Parathyroid adenoma (tissue), 2 donors: Measurements from ENCODE around the gene NPB.

Experiments
- H2AFZ ChIP-seq: fragments of 300-600 bp; sonication (generic); one replicate; pipeline ENCODE4 v1.7.0; 2017; ENCODE audit warnings: antibody characterized with exemption, mild to moderate bottlenecking
- H3K27ac ChIP-seq: fragments of 300-600 bp; sonication (generic); one replicate; pipeline ENCODE4 v1.7.0; 2017
- H3K27me3 ChIP-seq: fragments of 300-600 bp; sonication (generic); one replicate; pipeline ENCODE4 v1.7.0; 2017; ENCODE audit warnings: low read length; ENCODE audit not compliant: control insufficient read depth, insufficient read depth
- H3K36me3 ChIP-seq: fragments of 300-600 bp; sonication (generic); one replicate; pipeline ENCODE4 v1.7.0; 2017; ENCODE audit warnings: low read length; ENCODE audit not compliant: control insufficient read depth, insufficient read depth
- H3K4me1 ChIP-seq: fragments of 300-600 bp; sonication (generic); one replicate; pipeline ENCODE4 v1.7.0; 2017; ENCODE audit warnings: control low read depth
- H3K4me2 ChIP-seq: fragments of 300-600 bp; sonication (generic); one replicate; pipeline ENCODE4 v1.7.0; 2017; ENCODE audit warnings: low read length
- H3K4me3 ChIP-seq: fragments of 300-600 bp; sonication (generic); one replicate; pipeline ENCODE4 v1.7.0; 2017; ENCODE audit warnings: low read depth, low read length
- H3K79me2 ChIP-seq: fragments of 300-600 bp; sonication (generic); one replicate; pipeline ENCODE4 v1.7.0; 2017; ENCODE audit warnings: control low read depth
- H3K9ac ChIP-seq: fragments of 300-600 bp; sonication (generic); one replicate; pipeline ENCODE4 v1.7.0; 2017; ENCODE audit warnings: mild to moderate bottlenecking
- H3K9me3 ChIP-seq: fragments of 300-600 bp; sonication (generic); one replicate; pipeline ENCODE4 v1.7.0; 2017; ENCODE audit warnings: low read length; ENCODE audit not compliant: control insufficient read depth
- TF ChIP-seq, protein P1 (sequence below): fragments of 300-600 bp; sonication (generic); IDR thresholded peaks from one replicate; pipeline ENCODE4 v1.7.0; 2017; ENCODE audit warnings: antibody characterized with exemption, mild to moderate bottlenecking
- donor health status: primary hyperparathyroidism.

Gene NPB

DNA sequence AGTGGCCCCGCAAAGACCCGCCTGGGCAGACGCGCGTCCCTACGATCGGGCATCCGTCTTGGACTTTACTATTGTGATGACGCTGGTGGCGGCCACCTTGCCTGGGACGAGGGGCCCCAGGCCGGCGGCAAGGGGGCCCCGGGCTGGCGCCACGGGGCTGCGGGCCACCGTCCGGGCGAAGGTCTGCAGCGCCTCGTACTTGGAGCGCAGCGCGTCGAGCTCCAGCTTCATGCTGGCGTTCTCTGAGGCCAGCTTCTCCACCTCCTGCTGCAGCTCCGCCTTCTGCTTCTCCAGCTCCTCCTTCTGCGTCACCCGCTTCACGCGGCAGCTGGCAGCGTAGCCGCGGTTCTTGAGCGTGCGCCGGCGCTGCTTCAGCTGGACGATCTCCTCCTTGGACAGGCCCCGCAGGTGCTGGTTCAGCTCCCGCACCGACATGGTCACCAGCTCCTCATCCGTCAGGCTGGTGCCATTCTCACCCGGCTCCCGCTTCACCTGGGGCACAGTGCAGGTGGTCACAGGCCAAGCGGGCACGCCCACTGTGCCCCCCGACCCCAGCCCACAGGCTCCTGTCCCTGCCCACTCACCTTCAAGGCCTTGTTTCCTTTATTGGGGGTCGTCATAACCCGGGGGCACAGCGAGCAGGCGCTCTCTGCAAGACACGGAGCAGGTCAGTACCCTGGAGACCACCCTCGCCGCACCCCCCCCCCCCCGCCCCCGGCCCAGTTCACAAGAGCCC, 20.7 kb downstream of the NPB start:
- no peak overlapping the region for H2AFZ ChIP-seq
- H3K36me3 ChIP-seq = no peaks in the 10 kb centered on the region
- H3K4me3 ChIP-seq = peak overlapping the region; percentile 37
- peaks cover 46% of the 10 kb centered on the region for H3K79me2 ChIP-seq
- TF ChIP-seq, protein P1, sequence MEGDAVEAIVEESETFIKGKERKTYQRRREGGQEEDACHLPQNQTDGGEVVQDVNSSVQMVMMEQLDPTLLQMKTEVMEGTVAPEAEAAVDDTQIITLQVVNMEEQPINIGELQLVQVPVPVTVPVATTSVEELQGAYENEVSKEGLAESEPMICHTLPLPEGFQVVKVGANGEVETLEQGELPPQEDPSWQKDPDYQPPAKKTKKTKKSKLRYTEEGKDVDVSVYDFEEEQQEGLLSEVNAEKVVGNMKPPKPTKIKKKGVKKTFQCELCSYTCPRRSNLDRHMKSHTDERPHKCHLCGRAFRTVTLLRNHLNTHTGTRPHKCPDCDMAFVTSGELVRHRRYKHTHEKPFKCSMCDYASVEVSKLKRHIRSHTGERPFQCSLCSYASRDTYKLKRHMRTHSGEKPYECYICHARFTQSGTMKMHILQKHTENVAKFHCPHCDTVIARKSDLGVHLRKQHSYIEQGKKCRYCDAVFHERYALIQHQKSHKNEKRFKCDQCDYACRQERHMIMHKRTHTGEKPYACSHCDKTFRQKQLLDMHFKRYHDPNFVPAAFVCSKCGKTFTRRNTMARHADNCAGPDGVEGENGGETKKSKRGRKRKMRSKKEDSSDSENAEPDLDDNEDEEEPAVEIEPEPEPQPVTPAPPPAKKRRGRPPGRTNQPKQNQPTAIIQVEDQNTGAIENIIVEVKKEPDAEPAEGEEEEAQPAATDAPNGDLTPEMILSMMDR = no peak
- H3K4me2 ChIP-seq = peak overlapping the region; percentile 57
- H3K27ac ChIP-seq = peak overlapping the region; percentile 79
- H3K9me3 ChIP-seq = no peaks in the 10 kb centered on the region
- no peak overlapping the region for H3K9ac ChIP-seq
- H3K27me3 ChIP-seq = no peaks in the 10 kb centered on the region
- H3K4me1 ChIP-seq = peaks cover 25% of the 10 kb centered on the region

DNA sequence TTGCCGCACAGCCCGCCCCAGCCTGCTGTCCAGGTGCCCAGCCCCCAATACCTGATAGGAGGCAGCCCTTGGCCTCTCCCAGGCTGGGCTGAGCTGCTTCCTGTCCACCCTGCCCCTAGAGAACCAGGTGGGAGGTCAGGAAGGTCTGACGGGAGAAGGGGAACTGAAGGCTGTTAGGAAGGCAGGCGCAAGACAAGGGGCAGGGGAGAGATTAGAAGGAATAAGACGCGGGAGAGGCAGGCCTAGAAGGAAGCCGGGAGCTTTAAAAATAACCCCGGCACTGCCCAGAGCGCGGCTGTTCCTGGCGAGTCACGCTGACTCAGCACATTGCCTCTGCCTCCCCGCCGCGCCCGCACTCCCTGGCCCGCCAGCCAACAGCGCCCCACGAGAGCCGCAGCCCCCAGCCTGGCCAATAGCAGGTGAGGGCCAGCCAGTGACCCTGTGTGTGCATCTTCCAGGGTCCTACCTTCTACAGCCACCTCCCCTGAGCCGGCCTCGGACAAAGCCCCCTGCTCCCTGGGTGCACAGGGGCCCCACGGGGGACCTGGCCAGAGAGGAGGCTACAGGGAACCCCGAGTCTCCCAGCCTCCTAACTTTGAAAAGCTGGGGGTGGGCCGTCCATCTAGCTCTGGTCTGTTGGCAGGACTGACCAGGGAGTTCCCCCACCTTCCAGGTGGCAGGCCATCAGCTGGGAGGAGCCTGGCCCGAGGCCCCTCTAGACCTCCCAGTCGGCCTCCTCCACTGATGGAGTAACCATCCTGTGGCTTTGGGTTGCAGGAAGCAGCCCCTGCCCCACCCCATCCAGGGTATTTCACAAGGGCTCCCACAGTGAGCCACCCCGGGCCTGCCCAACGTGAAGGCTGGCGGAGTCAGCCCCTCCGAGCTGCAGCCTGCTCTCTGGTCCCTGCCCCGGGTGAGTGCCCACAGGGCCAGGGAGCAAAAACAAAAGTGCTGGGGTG, 21.5 kb downstream of the NPB start:
- peak overlapping the region; percentile 37 for H3K4me3 ChIP-seq
- H3K36me3 ChIP-seq = no peaks in the 10 kb centered on the region
- no peak overlapping the region for H3K9ac ChIP-seq
- no peaks in the 10 kb centered on the region for H3K27me3 ChIP-seq
- H3K4me1 ChIP-seq = peaks cover 23% of the 10 kb centered on the region
- H3K4me2 ChIP-seq = peak overlapping the region; percentile 57
- H3K27ac ChIP-seq = peak overlapping the region; percentile 79
- H2AFZ ChIP-seq = peak overlapping the region; percentile 35
- H3K79me2 ChIP-seq = peaks cover 42% of the 10 kb centered on the region
- H3K9me3 ChIP-seq = no peaks in the 10 kb centered on the region
- TF ChIP-seq, protein P1 = no peak

DNA sequence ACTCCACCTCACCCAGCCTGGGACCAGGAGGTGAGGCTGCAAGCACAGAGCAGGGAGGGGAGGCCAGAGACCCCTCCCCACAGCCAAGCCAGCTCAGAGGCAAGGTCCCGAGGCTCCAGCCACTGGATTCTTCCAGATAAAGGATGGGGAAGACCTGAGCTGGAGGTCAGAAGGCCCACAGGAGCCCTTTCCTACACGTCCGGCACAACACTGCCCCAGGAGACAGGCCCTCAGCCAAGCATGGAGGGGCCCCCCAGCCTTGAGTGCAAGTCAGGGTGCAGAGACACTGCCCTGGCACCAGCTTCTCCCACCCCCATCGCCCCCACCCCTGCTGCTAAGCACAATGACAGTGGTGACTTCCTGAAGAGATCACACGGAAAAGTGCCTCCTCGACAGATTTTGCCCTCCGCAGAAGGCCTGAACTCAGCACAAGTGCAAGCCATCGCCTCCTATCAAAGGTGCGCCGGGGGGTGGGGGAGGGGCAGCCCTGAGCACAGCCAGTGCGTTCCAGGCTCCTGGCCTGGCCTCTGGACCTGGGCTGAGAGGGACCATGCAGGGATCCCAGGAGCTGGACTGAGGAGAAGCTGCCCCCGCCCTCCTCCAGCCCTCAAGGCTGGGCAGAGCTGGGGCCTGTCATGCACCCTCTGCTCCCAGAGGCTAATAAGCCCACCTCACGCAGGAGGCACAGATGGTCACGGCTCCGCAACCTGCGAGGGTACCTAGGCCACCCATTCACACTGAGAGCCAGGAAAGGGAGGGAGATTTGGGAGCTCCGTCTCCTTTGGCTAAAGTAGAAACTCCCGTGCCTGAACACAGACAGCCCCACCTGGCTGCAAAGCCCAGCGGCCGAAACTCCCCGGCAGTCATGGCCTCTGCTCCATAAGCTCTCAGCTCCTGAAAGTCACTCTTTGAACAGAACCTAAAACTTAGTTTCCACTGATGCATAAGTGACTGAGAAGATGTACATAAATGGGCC, 22.8 kb downstream of the NPB start:
- Histone ChIP-seq H2AFZ (no peak overlapping the region), H3K4me3 (peak overlapping the region; percentile 30), H3K79me2 (peaks cover 29% of the 10 kb centered on the region), H3K4me2 (peak overlapping the region; percentile 65), H3K9me3 (no peaks in the 10 kb centered on the region), H3K9ac (no peak overlapping the region), H3K4me1 (peaks cover 24% of the 10 kb centered on the region), H3K27me3 (no peaks in the 10 kb centered on the region), H3K27ac (peak overlapping the region; percentile 79), H3K36me3 (no peaks in the 10 kb centered on the region)
- TF ChIP-seq, protein P1 = no peak

DNA sequence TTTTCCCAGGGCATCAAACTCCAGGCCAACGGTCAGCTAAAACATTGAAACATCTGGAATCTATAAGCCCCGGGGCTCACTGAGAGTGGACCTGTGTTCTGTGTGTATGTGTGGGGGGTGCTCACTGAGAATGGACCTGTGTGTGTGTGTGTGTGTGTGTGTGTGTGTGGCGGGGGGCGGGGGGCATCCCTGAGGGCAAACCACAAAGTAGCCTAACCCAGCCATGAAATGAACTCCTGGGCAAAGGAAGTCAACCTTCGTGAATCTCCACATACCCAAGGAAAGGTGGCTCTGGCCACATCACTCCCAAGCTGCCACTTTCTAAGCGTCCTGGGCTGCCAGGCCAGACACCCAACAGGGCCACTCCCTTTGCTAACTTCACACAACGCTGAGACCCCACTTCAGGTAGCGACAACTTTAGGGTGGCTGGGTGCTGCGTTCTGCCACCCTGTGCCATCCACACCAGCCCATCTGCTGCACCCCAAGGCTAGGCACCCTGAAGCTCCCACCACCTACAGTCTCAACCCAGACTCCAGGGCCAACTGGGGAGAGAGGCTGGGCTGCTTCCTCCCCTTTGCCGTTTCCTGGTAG, 23.9 kb downstream of the NPB start:
- peak overlapping the region; percentile 86 for H3K27ac ChIP-seq
- peaks cover 18% of the 10 kb centered on the region for H3K79me2 ChIP-seq
- H3K9ac ChIP-seq = no peak overlapping the region
- H3K27me3 ChIP-seq = no peaks in the 10 kb centered on the region
- peaks cover 24% of the 10 kb centered on the region for H3K4me1 ChIP-seq
- no peaks in the 10 kb centered on the region for H3K36me3 ChIP-seq
- no peaks in the 10 kb centered on the region for H3K9me3 ChIP-seq
- TF ChIP-seq, protein P1 = no peak
- H3K4me3 ChIP-seq = peak overlapping the region; percentile 85
- H2AFZ ChIP-seq = no peak overlapping the region
- H3K4me2 ChIP-seq = peak overlapping the region; percentile 98
